ENCODE results near the gene VWA3B.

Gene VWA3B

DNA sequence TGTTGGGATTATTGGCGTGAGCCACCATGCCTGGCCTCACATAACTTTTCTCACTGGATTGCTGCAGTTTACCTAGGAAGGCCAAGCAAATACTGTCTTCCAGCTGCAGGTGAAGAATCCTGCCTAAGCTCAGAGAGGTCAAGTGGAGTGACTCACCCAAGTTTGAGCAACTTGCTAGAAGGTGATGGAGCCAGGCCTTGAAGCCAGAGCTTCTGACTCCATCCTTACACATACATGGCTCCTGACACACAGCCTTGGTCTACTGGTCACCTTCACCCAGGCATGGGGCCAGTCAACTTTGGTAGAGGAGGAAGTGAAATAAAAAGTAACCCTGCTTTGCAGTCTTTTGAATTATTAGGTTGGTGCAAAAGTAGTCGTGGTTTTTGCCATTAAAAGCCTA, 93.5 kb downstream of the VWA3B start:
- H3K4me3 ChIP-seq (replicated peaks in 1 of 2; ENCODE audit: low read depth in 2 of 2, low read length in 2 of 2): no peak overlapping the region
- TF ChIP-seq, protein P1, sequence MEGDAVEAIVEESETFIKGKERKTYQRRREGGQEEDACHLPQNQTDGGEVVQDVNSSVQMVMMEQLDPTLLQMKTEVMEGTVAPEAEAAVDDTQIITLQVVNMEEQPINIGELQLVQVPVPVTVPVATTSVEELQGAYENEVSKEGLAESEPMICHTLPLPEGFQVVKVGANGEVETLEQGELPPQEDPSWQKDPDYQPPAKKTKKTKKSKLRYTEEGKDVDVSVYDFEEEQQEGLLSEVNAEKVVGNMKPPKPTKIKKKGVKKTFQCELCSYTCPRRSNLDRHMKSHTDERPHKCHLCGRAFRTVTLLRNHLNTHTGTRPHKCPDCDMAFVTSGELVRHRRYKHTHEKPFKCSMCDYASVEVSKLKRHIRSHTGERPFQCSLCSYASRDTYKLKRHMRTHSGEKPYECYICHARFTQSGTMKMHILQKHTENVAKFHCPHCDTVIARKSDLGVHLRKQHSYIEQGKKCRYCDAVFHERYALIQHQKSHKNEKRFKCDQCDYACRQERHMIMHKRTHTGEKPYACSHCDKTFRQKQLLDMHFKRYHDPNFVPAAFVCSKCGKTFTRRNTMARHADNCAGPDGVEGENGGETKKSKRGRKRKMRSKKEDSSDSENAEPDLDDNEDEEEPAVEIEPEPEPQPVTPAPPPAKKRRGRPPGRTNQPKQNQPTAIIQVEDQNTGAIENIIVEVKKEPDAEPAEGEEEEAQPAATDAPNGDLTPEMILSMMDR (IDR thresholded peaks at IDR 0.05; ENCODE audit: low read depth, low read length): no peak
- DNase-seq (ENCODE audit: low read depth in 2 of 2): no peak

DNA sequence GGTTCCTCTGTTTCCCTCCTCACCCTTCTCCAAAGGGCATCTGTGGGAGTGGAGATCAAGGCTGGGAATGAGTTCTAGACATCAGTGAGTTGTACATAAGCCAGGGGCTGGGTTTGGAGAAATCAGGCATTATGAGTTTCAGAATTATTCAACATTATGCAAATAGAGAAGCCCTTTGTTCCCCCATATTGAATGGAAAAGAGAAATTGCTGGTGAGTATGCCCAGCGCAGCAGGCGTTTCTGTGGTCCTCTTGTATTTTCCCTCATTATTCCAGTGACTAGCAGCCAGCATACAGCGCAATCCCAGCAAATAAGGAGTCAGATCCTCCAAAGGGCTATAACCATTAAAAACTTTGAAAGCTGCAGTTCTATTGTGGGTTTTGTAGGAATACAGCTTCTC, 94.4 kb downstream of the VWA3B start:
- H3K4me3 ChIP-seq (replicated peaks in 1 of 2; ENCODE audit: low read depth in 2 of 2, low read length in 2 of 2): no peak overlapping the region
- TF ChIP-seq, protein P1 (IDR thresholded peaks at IDR 0.05; ENCODE audit: low read depth, low read length): no peak
- DNase-seq (ENCODE audit: low read depth in 2 of 2): no peak

DNA sequence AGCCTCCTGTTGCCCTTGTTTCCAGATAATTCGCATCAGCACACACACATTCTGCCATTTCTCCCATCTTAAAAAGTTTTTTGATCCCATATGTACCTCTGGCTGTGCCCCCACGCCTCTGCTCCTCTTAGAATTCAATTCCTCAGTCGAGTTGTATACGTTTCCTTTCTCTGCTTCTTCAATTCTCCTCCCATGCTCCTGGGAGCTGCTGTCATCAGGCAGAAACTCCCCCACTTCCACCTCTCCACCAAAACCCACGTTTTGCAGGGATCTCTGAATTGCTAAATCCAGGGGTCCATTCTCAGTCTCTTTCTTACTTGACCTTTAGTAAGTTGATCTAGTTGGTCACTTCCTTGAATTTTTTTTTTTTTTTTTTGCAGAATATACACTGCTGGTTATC, 98.8 kb downstream of the VWA3B start:
- no peak for DNase-seq (ENCODE audit: low read depth in 2 of 2)
- H3K4me3 ChIP-seq (replicated peaks in 1 of 2; ENCODE audit: low read depth in 2 of 2, low read length in 2 of 2): no peak overlapping the region
- TF ChIP-seq, protein P1 (IDR thresholded peaks at IDR 0.05; ENCODE audit: low read depth, low read length): no peak

DNA sequence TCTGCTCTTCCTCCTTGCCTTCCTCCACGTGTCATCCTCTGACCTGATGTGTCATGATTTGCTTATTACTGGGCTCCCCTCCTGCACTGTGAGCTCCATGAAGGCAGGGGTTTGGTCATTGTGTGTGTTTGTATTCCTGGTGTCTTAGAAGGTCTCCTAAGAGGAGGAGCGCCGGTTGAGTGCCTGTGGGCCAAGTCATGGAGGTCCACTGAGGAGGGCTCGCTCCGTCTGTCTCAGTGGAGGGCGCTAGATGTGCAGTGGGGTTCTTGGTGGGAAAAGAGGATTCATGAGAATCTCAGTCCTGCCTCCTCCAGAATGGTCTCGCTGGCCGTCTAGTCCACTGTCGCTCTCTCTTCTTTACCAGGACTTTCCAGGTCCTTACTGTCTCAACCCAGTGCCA, 100.2 kb downstream of the VWA3B start:
- no peak overlapping the region for H3K4me3 ChIP-seq (replicated peaks in 1 of 2; ENCODE audit: low read depth in 2 of 2, low read length in 2 of 2)
- DNase-seq (ENCODE audit: low read depth in 2 of 2): no peak
- TF ChIP-seq, protein P1 (IDR thresholded peaks at IDR 0.05; ENCODE audit: low read depth, low read length): no peak

DNA sequence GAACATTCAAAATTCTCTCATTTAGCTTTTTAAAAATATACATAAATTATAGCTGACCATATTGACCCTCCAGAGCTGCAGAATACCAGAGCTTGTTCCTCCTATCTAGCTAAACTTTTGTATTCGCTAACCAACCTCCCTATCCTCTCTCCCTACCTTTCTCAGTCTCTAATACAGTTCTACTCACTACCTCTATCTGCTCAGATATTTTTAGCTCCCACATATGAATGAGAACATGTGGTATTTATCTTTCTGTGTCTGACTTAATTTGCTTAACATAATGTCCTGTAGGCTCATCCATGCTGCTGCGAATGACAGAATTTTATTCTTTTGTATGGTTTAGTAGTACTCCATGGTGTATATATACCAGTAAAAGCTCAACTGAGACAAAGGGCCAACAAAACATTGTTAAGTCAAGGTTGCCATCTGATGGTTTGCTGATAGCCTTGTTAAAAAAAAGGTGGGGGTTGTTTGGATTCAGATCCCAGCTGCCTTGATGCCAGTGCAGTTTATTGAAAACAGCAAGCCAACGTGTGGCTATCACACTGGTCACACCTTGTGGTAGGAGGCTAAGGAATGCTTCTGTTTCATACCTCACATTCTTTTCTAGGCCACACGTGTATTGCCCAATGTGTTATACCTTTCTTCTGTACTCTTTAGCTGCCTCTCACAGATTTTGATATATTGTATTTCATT, 101.5 kb downstream of the VWA3B start:
- TF ChIP-seq, protein P1 (IDR thresholded peaks at IDR 0.05; ENCODE audit: low read depth, low read length): no peak
- DNase-seq (ENCODE audit: low read depth in 2 of 2): peak; percentile 6 to 12
- H3K4me3 ChIP-seq (replicated peaks in 1 of 2; ENCODE audit: low read depth in 2 of 2, low read length in 2 of 2): no peak overlapping the region

DNA sequence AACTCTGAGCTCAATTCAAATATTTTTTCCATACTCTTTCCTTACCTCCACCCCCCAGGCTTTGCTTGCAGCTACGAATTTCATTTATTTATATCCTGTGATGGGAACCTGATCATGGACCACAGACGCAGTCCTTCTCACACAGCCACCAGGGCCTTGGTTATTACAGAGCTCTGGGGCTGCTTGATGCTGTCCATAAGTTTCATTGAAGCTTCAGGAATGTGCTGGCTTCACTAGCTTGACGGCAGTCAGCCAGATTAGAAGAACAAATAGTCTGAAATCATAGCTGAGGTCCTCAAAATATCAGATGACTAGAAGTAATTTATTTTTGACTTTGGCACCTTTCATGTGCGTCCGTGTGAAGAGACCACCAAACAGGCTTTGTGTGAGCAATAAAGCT, 104.9 kb downstream of the VWA3B start:
- DNase-seq (ENCODE audit: low read depth in 2 of 2): peak in 1 of 2 donors; percentile 3
- no peak overlapping the region for H3K4me3 ChIP-seq (replicated peaks in 1 of 2; ENCODE audit: low read depth in 2 of 2, low read length in 2 of 2)
- TF ChIP-seq, protein P1 (IDR thresholded peaks at IDR 0.05; ENCODE audit: low read depth, low read length): no peak

DNA sequence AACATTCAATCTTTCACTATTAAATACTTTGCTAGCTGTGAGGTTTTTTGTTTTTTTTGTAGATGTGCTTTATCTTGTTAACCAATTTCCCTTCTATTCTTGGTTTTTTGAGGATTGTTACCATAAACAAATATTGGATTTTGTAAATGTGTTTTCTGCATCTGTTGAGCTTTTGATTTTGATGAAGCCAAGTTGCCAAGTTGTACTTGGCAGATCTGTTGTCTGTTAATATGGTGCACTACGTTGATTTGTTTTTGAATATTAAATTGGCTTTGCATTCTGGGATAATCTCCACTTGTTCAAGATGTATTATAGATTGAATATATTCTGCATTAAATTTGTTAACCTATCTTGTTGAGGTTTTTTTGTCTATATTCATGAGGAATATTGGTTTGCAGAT, 114.6 kb downstream of the VWA3B start:
- TF ChIP-seq, protein P1 (IDR thresholded peaks at IDR 0.05; ENCODE audit: low read depth, low read length): no peak
- no peak for DNase-seq (ENCODE audit: low read depth in 2 of 2)
- H3K4me3 ChIP-seq (replicated peaks in 1 of 2; ENCODE audit: low read depth in 2 of 2, low read length in 2 of 2): no peak overlapping the region
